GM18505 (cell line): Measurements from ENCODE around the gene RCOR3.
A peak's percentile ranks its signal among the peaks of the same experiment; 100 is the strongest.
"Not testable (repeated sequence)": the region's sequence is repeated elsewhere in the genome, so short reads cannot be mapped to it uniquely, and the experiment has no call there.

ENCODE experiments used
- ATAC-seq: cut with Tn5 transposase; IDR thresholded peaks from one replicate; pipeline ENCODE4 v1.9.1; 2021; ENCODE audit not compliant: unreplicated experiment
- POLR2A ChIP-seq: IDR thresholded peaks from 4 replicates; pipeline ENCODE4 v1.6.1; 2011; ENCODE audit warnings: borderline replicate concordance; ENCODE audit not compliant: insufficient read depth, insufficient read length; ENCODE audit errors: extremely low read depth

Gene RCOR3

DNA sequence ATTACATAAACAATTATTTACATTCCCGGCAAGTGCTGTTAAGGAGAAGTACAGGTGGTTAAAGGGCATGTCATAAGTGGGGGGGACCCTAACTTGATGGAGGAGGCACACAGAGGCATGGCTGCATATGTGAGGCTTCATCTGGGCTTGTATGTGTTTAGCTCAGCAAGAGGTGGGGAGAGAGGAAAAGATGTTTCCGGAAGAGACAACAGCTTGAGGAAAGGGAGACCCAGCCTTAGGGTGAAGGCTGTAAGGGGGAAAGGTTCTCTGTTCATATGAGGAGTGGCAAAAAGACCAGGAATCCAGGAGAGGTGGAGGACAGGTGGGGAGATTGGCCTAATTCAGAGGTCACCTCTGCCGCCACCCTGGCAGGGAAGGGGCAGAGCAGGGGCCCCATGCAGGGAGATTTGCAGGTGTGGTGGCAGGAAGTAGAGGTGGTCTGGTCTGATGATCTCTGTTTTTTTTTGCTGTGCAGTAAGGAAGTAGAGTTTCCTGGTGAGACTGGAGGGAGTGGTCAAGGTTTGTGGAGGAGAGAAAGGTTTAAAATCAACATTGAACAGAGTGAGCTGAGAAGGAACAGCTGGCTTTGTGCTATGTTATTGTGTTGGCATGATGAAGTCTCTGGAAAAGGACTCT is 76.5 kb downstream of the RCOR3 start:
- peak; percentile 44 for TF ChIP-seq POLR2A
- peak; percentile 81 for ATAC-seq

DNA sequence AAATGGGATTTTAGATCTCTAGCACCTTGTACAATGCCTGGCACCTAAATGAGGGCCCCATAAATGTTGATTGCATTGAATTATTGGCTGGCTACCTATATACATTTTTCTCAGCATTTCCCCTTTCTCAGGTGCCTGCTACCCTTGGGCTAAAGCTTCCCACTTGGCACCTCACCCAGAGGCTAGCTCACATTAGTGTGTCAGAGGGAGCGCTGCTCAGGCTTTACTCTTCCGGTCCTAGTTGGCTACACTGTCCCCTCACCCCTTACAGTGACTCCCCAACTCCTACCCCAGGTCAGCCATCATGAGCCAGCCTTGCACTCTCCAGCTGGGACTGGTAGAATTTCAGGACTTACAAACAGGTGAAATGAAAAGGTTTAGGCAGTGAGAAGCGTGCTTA is 77.0 kb downstream of the RCOR3 start:
- TF ChIP-seq POLR2A = no peak
- no peak for ATAC-seq

DNA sequence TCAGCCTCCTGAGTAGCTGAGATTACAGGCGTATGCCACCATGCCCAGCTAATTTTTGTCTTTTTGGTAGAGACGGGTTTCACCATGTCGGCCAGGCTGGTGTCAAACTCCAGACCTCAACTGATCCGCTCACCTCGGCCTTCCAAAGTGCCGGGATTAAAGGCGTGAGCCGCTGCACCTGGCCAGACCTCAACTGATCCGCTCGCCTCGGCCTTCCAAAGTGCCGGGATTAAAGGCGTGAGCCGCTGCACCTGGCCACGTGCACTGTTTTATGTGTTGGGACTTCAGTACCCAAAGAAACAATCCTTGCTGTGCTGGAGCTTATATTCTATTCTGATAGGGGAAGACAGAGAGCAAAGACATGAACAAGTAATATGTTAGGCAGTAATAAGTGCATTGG is 77.6 kb downstream of the RCOR3 start:
- TF ChIP-seq POLR2A = no peak
- ATAC-seq = no peak

DNA sequence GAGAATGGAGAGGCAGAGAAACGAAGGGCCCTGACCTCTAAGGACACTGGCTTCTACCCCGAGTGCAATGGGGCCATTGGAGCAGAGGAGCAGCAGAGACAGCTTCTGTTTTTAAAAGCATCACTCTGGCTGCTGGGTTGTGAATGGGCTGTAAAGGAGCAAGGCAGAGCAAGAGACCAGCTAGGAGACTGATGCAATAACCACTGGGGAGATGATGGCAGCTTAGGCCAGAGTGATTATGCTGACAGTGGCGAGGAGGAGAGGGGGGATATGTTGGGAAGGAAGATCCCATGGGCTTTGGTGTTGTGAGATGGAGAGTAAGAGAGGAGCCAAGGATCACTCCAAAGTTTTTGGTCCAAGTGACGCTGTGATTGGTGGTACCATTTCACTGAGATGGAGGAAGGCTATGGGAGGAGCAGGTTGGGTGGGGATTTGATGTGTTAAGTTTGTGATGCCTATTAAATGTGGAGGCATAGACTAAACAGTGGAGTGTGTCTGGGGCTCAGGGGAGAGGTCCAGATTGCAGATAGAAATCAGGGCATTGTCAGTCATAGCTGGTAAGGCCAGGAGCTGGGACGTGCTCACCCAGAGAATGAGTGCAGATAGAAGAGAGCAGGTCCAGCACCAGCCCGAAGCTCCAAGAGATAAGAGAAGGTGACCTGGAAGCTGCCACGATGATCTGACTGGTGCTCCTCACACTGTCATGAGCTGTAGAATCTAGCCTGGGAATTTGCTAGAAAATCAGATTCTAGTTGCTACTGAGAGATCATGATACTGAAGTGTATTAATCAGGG is 78.5 kb downstream of the RCOR3 start:
- no peak for ATAC-seq
- TF ChIP-seq POLR2A = no peak

DNA sequence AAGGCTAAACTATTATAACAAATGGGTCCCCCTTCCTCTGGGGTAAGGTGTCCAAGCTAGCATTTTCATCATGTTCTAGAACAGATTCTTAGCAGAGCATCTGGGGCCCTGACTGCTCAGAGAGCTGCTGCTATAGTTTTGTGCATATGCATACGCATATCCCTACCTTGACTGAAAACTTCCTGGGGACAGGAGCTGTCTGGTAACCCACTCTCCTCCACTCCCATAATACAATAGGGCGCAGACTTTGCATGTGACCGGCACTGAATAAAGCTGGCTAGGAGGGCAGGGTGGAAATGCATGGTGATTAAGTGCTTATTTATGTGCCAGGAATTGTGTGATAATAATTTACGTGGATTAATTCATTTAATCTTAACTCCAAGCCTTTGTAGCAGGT is 79.1 kb downstream of the RCOR3 start:
- ATAC-seq = no peak
- TF ChIP-seq POLR2A = no peak

DNA sequence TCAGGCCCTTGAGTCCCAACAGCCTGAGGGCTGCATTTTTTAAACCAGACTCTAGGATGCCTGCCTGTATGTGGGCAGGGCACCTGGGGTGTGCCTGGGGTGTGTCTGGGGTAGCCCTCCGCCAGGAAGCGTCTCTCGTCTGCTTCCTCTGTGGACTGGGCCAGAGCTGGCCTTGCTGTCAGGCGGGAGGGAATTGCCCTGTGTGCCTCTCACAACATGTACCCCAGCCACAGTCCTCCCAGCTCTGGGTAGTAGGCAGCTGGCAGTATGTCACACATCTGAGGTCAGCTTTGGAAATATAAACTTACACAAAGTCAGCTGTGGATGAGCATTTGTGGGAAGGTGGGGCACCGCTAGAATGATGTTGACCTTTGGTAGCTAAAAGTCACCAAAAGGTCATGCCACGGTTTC is 80.5 kb downstream of the RCOR3 start:
- no peak for TF ChIP-seq POLR2A
- no peak for ATAC-seq

DNA sequence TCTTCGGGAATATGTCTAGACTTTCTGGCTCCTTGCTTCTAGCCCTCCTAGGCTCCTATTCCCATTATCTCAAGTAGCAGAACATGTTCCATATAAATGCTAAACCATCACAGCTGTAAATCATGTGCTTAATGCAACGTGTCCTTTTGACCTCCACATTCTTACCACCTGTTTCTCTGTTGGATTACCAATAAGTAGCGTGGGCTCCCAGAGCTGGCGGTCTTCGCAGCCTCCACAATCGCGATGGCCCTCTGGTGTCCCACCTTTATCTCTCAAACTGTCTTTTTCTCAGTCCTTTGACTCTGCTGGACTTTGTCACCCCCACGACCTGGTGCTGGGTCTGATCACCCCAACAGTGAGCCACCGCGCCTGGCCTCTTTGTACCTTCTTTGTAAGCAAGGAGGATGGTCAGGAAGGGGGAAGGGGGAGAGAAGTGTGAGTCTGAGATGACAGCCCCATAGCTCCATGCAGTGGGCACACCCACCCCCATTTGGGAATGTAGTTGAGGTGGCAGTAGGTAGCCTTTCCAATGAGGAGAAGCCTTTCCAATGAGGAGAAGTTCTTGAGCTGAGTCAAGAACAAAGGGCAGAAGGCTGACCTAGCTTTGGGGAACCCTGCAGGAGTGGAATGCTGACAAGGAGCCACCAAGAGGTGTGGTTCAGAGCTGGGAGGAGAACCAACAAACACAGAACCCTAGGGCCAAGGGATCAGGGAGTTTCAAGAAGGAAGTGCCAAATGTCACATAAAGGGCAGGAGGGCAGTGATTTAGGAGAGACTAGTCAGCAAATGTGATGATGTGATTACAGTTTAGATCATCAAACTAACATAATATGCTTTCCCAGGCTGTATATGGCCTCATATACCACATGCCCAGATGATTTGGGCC is 81.7 kb downstream of the RCOR3 start:
- no peak for TF ChIP-seq POLR2A
- no peak for ATAC-seq

DNA sequence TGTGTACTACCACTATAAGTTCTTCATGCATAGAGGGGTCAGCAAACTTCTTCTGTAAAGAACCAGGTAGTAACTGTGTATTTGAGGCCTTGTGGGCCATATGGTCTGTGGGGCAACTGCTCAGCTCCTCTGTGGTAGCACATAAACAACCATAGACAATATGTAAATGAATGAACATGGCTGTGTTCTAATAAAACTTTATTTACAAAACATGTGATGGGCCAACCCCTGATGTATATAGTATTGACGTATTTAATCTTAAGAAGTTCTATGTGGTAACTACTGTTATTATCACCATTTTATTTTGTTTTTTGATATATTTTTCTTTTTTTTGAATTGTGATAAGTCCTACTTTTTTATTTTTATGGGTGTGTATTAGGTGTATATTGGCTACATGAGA is 82.8 kb downstream of the RCOR3 start:
- no peak for TF ChIP-seq POLR2A
- no peak for ATAC-seq

DNA sequence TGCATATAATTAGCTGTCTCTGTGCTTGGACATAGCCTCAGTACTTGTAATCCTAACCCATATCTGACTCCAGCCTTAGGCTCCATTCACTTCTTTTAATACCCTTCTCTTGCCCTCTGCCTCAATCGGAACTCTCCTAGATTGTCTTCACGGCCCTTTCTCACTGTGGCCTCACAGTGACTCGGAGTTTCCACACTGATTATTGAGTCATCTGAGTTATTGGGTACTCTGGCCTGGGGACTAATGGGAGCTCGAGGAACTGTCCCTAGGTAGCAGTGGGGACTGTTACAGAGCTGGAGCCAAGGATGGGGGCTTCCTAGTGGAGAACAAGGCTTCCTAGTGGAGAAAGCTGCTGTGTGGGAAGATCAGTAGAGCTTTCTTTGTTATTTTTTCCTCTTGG is 84.4 kb downstream of the RCOR3 start:
- TF ChIP-seq POLR2A = no peak
- ATAC-seq = no peak

DNA sequence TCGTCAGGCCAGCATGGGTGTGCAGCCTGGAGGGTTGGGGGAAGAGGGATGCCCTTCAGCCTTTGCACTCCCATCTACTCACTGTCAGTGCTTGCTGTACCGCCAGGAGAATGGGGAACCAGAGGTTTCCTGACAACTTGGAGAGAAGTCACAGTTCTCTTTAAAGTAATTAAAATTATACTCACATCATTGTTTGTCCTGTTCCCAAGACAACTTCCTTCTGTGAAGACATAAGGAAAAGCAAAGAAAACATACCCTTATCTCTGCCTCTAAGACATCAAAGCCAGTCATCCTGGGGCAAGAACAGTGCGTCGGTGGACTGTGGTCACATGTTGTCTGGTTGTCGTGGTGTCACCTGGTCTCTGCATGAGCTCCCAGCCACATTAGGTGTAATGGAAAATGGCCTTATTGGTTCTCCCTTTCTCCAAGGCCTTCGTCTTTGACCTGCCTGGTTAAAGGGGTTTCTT is 85.0 kb downstream of the RCOR3 start:
- TF ChIP-seq POLR2A = no peak
- ATAC-seq = no peak

DNA sequence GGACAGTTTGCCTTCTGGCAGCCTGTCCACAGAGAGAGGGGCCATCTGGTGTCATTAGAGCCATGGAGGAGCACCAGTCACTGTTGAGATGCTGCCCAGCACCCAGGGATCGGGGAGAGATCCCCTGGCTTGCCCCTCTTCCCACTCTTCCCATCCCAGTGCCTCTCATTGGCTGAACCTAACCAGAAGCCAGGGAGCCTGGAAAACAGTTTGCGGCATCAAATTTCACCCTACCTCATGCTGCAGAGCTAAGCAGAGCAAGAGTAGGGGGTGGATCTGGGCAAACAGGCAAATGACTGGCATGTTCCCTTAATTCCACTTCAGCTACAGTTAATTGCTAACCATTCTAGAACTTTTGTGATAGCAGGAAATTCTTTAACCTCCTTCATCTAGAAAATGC is 86.6 kb downstream of the RCOR3 start:
- no peak for ATAC-seq
- TF ChIP-seq POLR2A = no peak

DNA sequence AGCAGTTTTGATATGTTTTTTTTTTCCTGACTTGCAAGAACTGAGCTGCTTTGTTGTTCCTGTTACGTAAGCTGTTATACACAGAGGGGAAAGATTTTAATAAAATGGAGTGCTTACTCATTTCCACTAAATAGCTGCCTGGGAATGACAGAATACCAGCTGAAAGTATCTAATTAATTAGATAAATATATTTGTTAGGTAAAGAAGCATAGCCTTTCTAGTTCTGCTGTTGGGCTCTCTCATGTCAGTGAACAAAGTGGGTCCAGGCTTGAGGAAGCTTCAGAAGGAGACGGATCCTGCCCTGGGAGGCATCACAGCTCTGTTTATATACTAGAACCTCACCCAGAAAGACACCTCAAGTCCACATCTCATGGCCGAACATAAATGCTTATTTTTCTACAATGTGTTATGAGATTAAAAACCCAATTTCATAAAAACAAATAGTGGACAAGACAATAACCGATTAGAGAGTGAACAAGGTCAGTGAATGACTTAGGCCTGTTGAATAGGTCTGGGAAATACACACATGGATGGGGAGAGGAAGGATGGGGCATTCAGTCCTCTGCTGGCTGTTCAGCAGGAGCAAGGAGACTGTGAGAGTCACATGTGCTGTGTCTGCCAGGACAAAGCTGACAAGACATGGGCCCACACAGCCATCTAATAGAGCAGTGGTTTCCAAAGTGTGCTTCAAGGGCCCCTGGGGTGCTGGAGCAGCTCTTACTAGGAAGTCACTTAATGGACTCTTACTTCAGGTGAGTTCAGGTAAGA is 88.1 kb downstream of the RCOR3 start:
- no peak for TF ChIP-seq POLR2A
- no peak for ATAC-seq

DNA sequence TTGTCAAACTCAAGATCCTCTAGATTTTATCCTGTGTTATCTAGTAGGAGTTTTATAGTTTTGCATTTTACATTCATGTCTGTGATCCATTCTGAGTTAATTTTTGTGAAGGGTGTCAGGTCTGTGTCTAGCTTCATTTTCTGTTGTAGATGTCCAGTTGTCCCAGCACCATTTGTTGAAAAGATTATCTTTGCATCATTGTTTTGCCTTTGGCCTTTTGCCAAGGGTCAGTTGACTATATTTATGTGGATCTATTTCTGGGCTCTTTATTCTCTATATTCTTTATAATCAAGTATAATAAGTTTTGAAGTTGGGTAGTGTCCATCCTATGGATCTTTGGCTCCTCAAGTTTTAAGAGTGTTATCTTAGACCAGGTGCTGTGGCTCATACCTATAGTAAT is 89.4 kb downstream of the RCOR3 start:
- TF ChIP-seq POLR2A = no peak
- no peak for ATAC-seq

DNA sequence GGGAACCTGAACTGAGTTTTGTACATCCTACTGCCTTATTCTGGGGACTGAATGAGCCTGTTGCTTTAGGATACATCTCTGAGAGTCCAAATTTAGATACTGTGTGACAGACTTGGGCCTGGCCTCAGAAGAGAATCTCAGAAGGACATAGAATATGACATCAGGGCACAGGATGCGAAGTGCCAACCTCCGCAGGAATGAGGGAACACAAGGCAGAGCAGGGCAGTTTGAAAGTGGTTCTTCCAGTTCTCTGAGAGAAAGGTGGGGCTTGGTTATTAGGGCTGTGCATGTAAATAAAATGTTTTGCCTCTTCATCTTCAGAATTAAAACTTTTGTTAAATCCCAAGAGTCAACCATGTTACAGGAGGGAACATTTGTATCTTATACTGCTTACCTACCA is 90.6 kb downstream of the RCOR3 start:
- TF ChIP-seq POLR2A = no peak

DNA sequence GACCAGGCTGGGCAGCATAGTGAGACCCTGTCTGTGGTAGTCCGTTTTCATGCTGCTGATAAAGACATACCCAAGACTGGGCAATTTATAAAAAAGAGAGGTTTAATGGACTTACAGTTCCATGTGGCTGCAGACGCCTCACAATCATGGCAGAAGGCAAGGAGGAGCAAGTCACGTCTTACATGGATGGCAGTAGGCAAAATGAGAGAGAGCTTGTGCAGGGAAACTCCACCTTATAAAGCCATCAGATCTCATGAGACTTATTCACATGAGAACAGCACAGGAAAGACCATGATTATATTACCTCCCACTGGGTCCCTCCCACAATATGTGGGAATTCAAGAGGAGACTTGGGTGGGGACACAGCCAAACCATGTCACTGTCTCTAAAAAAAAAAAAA is 92.9 kb downstream of the RCOR3 start:
- not testable (repeated sequence) for ATAC-seq

More for the DNA sequence above, 90.6 kb downstream of the RCOR3 start:
- ATAC-seq = no peak
